GM21786 (cell line): ENCODE results near the gene GHITM.
"Not testable (repeated sequence)": the region's sequence is repeated elsewhere in the genome, so short reads cannot be mapped to it uniquely, and the experiment has no call there.

Experiments
- ATAC-seq: cut with Tn5 transposase; IDR thresholded peaks from one replicate; pipeline ENCODE4 v1.9.1; 2021; ENCODE audit not compliant: unreplicated experiment

GHITM gene, protein sequence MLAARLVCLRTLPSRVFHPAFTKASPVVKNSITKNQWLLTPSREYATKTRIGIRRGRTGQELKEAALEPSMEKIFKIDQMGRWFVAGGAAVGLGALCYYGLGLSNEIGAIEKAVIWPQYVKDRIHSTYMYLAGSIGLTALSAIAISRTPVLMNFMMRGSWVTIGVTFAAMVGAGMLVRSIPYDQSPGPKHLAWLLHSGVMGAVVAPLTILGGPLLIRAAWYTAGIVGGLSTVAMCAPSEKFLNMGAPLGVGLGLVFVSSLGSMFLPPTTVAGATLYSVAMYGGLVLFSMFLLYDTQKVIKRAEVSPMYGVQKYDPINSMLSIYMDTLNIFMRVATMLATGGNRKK

DNA sequence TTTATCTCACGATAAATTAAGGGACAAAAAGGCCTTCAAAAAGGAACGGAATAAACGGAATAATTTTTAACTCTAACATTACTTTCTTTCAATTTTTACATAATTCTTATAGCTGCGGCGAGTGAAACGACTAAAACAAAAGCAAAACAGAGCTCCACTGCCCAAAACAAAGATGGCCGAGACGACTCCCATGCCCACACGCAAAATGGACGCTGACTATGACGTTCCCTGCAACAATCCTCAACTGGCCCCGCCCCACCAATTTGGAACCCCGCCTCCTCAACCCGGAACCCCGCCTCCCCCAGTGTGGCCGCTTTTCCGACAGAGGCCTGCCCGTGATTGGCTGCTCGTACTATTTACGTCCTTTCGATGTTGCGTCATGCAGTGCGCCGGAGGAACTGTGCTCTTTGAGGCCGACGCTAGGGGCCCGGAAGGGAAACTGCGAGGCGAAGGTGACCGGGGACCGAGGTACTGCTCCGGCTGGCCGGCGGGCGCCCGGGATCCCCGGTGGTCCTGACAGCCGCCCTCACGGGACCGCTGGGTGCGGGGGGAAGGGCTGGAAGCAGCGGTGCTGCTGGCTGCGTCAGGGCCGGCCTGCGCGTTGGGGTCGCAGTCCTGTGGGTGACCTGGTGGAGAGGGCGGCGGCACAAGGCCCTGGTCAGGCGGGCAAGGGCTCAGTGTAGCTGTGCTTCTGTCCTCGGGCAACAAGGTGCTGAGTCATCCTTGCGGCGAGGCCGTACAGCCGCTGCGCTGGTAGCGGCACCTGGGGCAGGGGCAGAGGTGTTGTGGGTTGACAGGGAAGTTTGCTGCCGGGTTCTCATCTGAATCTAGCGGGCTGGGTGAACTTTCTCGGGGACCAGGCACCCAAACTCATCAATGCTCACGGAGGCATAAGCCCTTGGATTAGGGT, at the start of gene GHITM:
Gene GHITM, plus strand, starts transcription at position 384 of the 910 bp plus-strand sequence. CDS start 1,992 bp downstream, outside the sequence.
- peak; percentile 99 for ATAC-seq

DNA sequence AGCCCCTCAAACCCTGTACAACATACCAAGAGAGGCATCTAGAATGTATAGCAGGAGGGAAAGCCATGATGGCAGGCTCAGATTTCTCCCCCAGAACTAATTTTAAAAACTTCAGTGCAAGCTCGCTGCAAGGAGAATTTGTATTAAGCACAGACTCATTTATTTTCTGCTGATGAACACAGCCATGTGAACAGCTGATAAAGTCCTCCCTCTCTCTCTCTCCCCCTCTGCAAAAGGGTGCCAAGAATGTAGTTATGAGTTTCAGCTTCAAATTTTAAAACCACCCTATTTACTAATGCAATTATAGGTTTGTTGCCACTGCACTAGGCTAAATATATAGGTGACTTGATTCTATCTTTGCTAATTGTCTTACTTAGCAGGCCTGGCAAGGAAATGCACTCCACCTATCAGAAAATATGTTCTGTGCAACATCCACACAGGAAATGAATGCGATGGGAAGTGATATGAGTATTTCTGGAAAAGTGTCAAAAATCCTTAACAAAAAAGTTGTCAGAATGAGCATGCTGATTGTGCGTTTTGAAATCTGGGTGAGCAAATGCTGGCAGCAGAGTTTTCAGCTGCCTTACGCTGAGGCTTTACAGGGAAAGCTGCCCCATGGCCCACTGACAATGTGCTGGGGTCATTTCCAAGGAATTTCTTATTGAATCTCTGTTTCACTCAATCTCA, 43.4 kb upstream of the GHITM start:
- no peak for ATAC-seq

DNA sequence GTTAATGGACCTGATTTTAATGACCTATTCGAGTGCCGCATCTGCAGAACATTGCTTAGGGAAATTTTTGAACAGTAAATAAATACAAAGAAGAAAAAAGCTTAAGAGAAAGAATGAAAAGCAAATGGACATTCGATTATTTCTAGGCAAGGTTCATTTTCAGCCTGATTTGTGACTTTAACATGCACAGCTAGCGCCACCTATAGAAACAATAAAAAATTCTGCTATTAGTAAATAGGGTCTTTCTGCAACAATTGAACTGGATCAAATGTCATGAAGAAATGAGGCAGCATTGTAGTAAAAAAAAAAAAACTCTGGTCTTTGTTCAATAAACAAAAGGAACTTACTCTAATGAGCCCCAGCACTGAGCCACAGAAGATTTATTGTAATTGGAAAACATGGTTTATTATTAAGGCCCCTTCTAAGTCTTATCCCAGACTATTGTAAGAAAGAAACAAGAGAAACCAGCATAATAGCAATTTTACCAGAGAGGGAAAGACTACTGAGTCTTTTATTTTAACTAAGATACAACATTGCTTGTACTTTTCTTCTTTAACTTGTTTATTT, 41.4 kb upstream of the GHITM start:
- no peak for ATAC-seq

DNA sequence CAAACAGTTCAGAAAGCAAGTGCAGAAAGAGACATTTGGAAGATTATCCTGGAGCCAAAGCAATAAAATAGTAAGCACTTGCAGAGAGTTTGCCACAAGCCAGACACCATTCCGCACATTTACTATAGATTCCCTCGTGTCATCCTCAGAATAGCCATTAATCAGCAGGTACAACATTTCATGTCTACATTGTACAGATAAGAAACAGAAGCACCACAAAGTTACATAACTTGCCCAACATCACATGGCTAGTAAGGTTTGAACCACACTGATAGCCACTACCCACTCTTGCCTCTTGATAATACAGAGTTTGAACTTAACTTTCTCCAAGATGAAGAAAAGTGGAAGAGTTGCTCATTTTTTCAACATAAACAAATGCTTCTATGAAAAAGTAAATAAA, 40.6 kb upstream of the GHITM start:
- no peak for ATAC-seq

DNA sequence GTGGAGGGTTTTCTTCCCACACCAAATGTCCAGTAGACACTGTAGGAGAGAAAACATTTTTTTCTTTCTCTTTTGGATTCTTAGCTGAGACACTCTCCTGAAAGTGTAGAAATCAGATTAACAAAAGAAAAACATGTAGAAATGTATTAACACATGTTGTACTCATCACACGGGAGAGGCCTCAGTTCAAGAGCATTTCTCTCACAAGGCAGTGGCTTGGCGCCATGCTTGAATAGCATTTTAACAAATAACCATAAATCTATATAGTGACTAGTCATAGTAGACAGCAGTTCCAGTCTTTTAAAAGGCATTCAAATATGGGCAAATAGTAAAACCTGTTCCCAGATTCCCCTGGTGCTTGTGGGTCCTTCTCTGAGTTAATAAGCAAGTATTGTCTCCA, 38.3 kb upstream of the GHITM start:
- ATAC-seq, result no peak

DNA sequence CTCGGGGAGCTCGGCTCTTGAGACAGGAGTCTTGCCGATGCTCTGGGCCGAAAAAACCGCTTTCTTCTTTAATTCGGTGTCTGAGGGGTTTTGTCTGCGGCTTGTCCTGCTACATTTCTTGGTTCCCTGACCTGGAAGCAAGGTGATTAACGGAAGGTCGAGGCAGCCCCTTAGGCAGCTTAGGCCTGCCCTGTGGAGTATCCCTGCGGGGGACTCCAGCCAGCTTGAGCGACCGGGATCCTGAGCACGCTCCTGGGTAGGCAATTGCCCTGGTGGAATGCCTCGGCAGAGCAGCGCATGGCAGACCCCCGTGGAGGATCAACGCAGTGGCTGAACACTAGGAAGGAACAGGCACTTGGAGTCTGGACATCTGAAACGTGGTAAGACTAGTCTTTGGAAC, 30.5 kb upstream of the GHITM start:
- no peak for ATAC-seq

DNA sequence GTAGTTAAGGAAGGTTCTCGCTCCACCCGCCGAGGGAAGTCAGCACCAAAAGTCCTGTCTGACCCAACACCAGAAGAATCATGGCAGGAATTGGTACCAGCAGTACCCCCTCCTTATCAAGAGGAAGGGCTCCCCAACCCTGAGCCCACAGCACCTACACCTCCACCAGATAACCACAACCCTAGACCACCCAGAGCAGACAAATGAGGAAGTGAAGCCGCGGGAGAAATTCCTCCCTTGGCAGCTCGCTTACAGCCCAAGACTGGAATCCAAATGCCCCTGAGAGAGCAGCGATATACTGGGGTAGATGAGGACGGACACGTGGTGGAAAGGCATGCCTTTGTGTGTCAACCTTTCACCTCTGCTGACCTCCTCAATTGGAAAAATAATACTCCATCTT, 29.5 kb upstream of the GHITM start:
- ATAC-seq, result not testable (repeated sequence)

GRCh38 chr10:84113468-84113867, 25.8 kb upstream of the GHITM start:
- ATAC-seq, result not testable (repeated sequence)

DNA sequence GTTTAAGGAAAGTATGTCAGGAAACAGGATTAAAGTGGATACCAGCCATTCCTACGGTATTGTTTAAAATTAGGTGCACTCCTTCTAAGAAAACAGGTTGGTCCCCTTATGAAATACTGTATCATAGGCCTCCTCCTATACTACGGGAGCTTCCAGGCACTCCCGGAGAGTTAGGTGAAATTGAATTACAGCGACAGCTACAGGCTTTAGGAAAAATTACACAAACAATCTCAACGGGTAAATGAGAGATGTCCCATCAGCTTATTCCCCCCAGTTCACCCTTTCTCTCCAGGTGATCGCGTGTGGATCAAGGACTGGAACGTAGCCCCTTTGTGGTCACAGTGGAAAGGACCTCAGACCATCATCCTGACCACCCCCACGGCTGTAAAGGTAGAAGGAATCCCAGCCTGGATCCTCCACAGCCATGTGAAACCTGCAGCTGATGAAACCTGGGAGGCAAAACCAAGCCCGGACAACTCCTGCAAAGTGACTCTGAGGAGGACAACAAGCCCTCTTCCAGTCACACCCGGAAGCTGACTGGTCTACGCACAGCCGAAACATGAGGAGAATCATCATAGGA, 25.1 kb upstream of the GHITM start:
- no peak for ATAC-seq

GRCh38 chr10:84117204-84117603, 22.1 kb upstream of the GHITM start:
- ATAC-seq, result not testable (repeated sequence)

- ATAC-seq, result no peak
Observed at GRCh38 chr10:84117686-84118394, 21.5 kb upstream of the GHITM start.

DNA sequence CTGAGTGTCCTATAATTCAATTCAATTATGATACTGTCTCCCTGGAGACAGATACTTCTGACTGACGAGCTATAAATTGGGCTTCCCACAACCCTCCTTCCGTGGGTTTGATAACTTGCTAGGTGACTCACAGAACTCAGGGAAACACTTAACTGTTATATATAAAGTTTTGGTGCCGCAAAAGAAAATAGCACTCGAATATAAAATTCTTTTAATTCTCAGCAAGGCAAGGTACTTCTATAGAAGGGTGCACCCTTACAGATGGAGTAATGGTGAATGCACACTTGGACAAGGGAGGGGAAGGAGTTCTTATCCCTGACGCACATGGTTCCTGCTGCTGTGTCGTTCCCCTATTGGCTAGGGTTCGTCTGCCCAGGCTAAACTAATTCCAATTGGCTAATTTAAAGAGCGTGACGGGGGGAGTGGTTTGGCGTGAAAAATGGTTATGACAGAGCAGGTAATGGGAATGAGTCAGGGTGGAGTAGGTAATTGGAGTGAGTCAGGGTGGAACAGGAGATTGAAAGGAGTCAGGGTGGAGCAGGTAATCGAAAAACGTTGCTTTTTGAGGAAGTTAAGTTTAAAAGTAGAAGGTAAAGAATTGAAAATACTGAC, 20.8 kb upstream of the GHITM start:
- ATAC-seq, result no peak

GRCh38 chr10:84123362-84123761, 15.9 kb upstream of the GHITM start:
- no peak for ATAC-seq

DNA sequence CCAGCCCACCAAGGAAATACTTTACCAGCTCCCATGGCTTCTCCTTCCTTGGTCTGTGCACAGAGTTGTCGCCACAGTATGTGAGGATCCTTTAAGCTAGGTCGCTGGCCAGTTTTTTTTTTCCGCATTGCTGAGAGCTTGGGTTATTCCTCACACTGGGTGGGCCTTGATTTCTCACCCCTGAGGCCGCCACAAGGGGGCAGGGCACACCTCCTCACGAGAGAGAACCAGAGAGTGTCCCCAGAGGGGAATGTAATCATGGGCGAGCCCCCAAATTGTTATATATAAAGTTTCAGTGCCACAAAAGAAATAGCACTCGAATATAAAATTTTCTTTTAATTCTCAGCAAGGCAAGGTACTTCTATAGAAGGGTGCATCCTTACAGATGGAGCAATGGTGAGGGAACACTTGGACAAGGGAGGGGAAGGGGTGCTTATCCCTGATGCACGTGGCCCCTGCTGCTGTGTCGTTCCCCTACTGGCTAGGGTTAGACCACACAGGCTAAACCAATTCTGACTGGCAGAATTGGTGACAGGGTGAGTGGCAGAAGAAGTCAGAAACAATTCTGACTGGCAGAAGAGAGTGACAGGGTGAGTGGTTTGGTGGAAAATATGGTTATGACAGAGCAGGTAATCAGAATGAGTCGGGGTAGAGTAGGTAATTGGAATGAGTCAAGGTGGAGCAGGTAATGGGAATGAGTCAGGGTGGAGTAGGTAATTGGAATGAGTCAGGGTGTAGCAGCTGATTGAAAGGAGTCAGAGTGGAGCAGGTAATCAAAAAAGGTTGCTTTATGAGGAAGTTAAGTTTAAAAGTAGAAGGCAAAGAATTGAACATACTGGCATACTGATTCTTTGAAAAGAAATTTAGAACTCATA, 13.2 kb upstream of the GHITM start:
- ATAC-seq, result not testable (repeated sequence)

DNA sequence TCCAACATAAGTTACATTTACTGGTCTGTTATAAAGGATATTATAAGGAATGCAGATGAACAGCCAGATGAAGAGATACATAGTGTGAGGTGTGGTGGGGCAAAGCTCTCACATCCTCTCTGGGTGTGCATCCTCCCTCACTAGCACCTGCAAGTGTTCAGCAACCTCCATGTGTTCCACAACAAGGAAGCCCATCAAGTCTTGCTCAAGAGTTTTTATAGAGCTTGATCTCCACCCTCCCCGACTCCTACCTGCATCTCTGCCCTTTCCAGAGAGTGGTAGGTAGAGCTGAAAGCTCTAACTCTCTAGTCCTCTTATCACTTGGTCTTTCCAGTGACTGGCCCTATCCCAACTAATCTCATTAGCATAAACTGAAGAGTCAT, 12.5 kb upstream of the GHITM start:
- no peak for ATAC-seq

GRCh38 chr10:84135836-84136235, 3.5 kb upstream of the GHITM start:
- no peak for ATAC-seq

DNA sequence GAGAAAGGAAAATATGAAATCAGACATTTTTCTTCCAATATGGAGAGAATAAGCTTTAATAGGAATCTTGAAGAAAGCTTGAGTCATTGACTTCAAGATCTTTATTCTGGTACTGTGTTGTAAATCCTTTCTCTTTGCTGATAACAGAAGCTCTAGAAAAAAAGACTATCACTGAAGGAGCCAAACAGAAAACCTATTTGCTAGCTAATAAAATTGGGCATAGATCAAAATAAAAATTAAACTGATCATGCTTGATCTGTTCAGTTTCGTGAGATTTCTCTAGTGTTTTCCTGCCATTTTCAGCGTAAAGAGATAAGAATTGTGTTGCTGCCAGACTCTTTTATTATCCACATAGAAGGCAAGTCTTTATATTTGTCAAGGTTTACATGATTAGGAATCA, 1.5 kb upstream of the GHITM start:
- ATAC-seq, result no peak

GRCh38 chr10:84138478-84139125, 707 bp upstream of the GHITM start:
- ATAC-seq, result no peak
